Kidney (tissue), 14 donors: ENCODE data around the gene HRG. TPM values are rescaled to one million over a fixed set of nuclear protein-coding genes. Genes with fewer than 3 reads are reported as not detected.

Experiments used
- DNase-seq, 5 donors: peaks; one replicate each; pipeline ENCODE4 v3.0.0-alpha.2; 2013 to 2020
- FAIRE-seq: peaks from 2 replicates; lab custom pipeline; 2012; peaks lifted over from hg19 to GRCh38; lab: Jason Lieb, UNC
- H3K27ac ChIP-seq, 2 donors: one replicate each; pipeline ENCODE4 v1.7.0; 2013; ENCODE audit warnings: low read depth in 2 of 2, low read length in 2 of 2, inconsistent platforms in 1 of 2
- H3K27me3 ChIP-seq: one replicate; pipeline ENCODE4 v1.7.1; 2013; ENCODE audit warnings: low read length, inconsistent platforms; ENCODE audit not compliant: control insufficient read depth, insufficient read depth
- H3K36me3 ChIP-seq, 3 donors: one replicate each; pipeline versions ENCODE4 v1.7.0 to v1.7.1; 2013; ENCODE audit warnings: low read length in 3 of 3, control low read depth in 1 of 3, inconsistent platforms in 1 of 3; ENCODE audit not compliant: insufficient read depth in 3 of 3, control insufficient read depth in 2 of 3
- H3K4me1 ChIP-seq, 3 donors: one replicate each; pipeline versions ENCODE4 v1.7.0 to v1.7.1; 2013; ENCODE audit warnings: low read length in 3 of 3, inconsistent platforms in 1 of 3, low read depth in 1 of 3; ENCODE audit not compliant: control insufficient read depth in 2 of 3, insufficient read depth in 2 of 3
- H3K4me3 ChIP-seq, 3 donors: one replicate each; pipeline versions ENCODE4 v1.7.0 to v1.8.1; 2013; ENCODE audit warnings: low read length in 3 of 3, control low read depth in 1 of 3, inconsistent platforms in 1 of 3
- H3K9ac ChIP-seq, 3 donors: one replicate each; pipeline versions ENCODE4 v1.7.0 to v1.7.1; 2013; ENCODE audit warnings: low read length in 3 of 3, control low read depth in 1 of 3, inconsistent platforms in 1 of 3
- H3K9me3 ChIP-seq, 3 donors: one replicate each; pipeline versions ENCODE4 v1.7.0 to v1.7.1; 2013; ENCODE audit warnings: low read length in 3 of 3, control low read depth in 1 of 3, inconsistent platforms in 1 of 3; ENCODE audit not compliant: control insufficient read depth in 2 of 3, insufficient read depth in 1 of 3
- intact Hi-C: fragments of 100-400 bp; cut with DNase I; formaldehyde crosslinking; loops from one replicate; pipeline ENCODE4 v1.11.1; 2022
- polyA plus RNA-seq: library from polyadenylated mRNA; stranded (reverse); fragments of 350-450 nt; fragmentation: Illumina TruSeq; extraction: RNeasy Lipid Tissue Mini Kit (QIAGEN cat#74804); gene quantifications from one replicate; pipeline ENCODE4 v1.2.3, GENCODE V29; 2014; ENCODE audit warnings: low read depth, low replicate concordance; ENCODE audit not compliant: insufficient read depth
- total RNA-seq: library from RNA; stranded (reverse); fragmentation: NEBNext Ultra II Directional; extraction: Animal tissue kit (Norgen Biotek cat#: 25700); gene quantifications from one replicate; pipeline ENCODE4 v1.2.1, GENCODE V29; 2021
- TF ChIP-seq, protein P1 (sequence below): IDR thresholded peaks from 3 replicates; pipeline ENCODE4 v1.5.1; 2012; ENCODE audit warnings: mild to moderate bottlenecking, moderate library complexity, borderline replicate concordance; ENCODE audit not compliant: insufficient read depth; ENCODE audit errors: extremely low read depth
- donor health status: control.
- donor health status: control.
- donor health status: control.
- donor health status: control.
- donor health status: control.
- donor health status: DM: yes; HTN: yes; CAD: no.
- donor health status: Normal renal cell carcinoma (clear cell type).

HRG gene
- total and polyA plus RNA-seq, 2 donors from 2014 or later: 0.35 to 22.8 TPM

DNA sequence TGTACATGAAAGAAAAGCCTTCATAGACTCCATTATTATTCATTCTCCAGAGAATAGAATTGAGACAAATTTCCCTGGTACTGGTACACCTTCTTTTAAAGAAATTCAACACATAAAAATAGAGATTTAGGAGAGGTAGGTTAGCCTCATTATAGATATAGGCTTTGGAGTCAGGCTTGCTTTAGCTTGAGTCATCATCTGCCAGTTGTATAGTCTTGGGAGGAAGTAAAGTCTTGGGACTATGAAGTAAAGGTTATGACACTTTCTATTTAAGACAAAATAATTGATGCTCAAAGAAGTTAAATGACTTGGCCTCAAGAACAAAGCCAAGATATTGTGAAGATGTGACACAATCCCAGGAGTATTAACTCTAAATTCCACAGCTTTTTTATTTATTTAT is 4.3 kb downstream of the HRG start:
- no peak overlapping the region for H3K9ac ChIP-seq
- H3K27ac ChIP-seq: no peak overlapping the region
- no peaks in the 10 kb centered on the region for H3K4me1 ChIP-seq
- no peaks in the 10 kb centered on the region for H3K9me3 ChIP-seq
- no peak for FAIRE-seq
- intact Hi-C loops: no loop called here
- DNase-seq: no peak
- no peaks in the 10 kb centered on the region for H3K27me3 ChIP-seq
- no peaks in the 10 kb centered on the region for H3K36me3 ChIP-seq
- TF ChIP-seq, protein P1, sequence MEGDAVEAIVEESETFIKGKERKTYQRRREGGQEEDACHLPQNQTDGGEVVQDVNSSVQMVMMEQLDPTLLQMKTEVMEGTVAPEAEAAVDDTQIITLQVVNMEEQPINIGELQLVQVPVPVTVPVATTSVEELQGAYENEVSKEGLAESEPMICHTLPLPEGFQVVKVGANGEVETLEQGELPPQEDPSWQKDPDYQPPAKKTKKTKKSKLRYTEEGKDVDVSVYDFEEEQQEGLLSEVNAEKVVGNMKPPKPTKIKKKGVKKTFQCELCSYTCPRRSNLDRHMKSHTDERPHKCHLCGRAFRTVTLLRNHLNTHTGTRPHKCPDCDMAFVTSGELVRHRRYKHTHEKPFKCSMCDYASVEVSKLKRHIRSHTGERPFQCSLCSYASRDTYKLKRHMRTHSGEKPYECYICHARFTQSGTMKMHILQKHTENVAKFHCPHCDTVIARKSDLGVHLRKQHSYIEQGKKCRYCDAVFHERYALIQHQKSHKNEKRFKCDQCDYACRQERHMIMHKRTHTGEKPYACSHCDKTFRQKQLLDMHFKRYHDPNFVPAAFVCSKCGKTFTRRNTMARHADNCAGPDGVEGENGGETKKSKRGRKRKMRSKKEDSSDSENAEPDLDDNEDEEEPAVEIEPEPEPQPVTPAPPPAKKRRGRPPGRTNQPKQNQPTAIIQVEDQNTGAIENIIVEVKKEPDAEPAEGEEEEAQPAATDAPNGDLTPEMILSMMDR: no peak
- no peak overlapping the region for H3K4me3 ChIP-seq

DNA sequence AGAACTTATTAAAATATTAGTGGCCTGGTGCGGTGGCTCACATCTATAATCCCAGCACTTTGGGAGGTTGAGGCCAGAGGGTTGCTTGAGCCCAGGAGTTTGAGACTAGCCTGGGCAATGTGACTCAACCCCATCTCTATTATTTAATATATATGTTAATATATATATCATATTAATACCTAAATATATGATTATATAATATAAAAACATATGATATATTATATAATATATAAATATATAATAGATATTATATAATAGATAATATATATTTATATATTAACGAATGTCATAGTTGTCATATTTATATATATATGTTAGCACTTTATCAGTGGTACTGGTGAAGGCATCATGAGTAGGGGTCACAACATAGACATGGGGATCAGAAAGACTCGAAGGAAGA is 5.2 kb downstream of the HRG start:
- TF ChIP-seq, protein P1: no peak
- no peak overlapping the region for H3K27ac ChIP-seq
- FAIRE-seq (no peak), DNase-seq (no peak)
- intact Hi-C loops: no loop called here
- no peak overlapping the region for H3K4me3 ChIP-seq
- H3K36me3 ChIP-seq: no peaks in the 10 kb centered on the region
- no peak overlapping the region for H3K9ac ChIP-seq
- no peaks in the 10 kb centered on the region for H3K4me1 ChIP-seq
- no peaks in the 10 kb centered on the region for H3K9me3 ChIP-seq
- no peaks in the 10 kb centered on the region for H3K27me3 ChIP-seq

DNA sequence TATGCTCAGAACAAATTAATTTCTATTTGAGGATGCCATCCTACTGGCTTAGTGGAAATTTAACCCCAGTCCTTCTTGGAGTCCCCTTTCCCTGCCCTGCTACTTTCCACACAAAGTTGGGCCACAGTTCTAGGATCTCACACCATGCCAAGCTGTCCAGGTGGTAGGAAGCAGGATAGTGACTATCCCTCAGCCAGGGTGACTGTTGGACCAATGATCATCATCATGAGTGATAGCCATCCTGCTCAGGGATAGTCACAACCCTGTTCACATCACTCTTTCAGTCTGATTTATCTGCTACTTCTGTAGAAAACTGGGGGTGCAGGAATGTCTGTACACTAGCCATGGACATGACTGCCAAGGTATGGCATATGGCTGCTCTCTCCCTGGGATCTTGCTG is 12.8 kb downstream of the HRG start:
- FAIRE-seq: no peak
- no peak for DNase-seq

More for the DNA sequence above, 12.8 kb downstream of the HRG start:
- Histone ChIP-seq H3K9ac (no peak overlapping the region), H3K4me1 (peaks cover 0 to 6% (median 0%) of the 10 kb centered on the region in 3 donors), H3K9me3 (no peaks in the 10 kb centered on the region), H3K36me3 (no peaks in the 10 kb centered on the region), H3K27ac (no peak overlapping the region), H3K27me3 (no peaks in the 10 kb centered on the region), H3K4me3 (no peak overlapping the region)
- TF ChIP-seq, protein P1: no peak
- intact Hi-C loops: no loop called here
